22Rv1 (cell line): ENCODE results near the gene APBA2.

Experiments
- H3K27ac ChIP-seq: fragments of 450-650 bp; 2 replicates; pipeline ENCODE4 v1.5.1; 2017
- CTCF ChIP-seq: fragments of 450-650 bp; IDR thresholded peaks from 2 replicates; pipeline ENCODE4 v1.5.1; 2017; ENCODE audit warnings: mild to moderate bottlenecking
- ZFX ChIP-seq: fragments of 450-650 bp; IDR thresholded peaks from 2 replicates; pipeline ENCODE4 v1.6.1; 2017; ENCODE audit warnings: antibody characterized with exemption, borderline replicate concordance

The APBA2 gene

GRCh38 chr15:29125382-29126207, 239.8 kb downstream of the APBA2 start:
- no peak overlapping the region for H3K27ac ChIP-seq
- TF ChIP-seq ZFX (no peak), CTCF (no peak)

- TF ChIP-seq ZFX: no peak
- no peak for TF ChIP-seq CTCF
- no peak overlapping the region for H3K27ac ChIP-seq
Measured at GRCh38 chr15:29126208-29126536, 240.4 kb downstream of the APBA2 start.

GRCh38 chr15:29126821-29127461, 241.2 kb downstream of the APBA2 start:
- no peak overlapping the region for H3K27ac ChIP-seq
- TF ChIP-seq ZFX (no peak), CTCF (no peak)

- no peak for TF ChIP-seq ZFX
- no peak for TF ChIP-seq CTCF
- H3K27ac ChIP-seq: no peak overlapping the region
Measured at GRCh38 chr15:29127506-29128430, 242.0 kb downstream of the APBA2 start.

GRCh38 chr15:29128671-29129070, 242.9 kb downstream of the APBA2 start:
- no peak for TF ChIP-seq ZFX
- no peak for TF ChIP-seq CTCF
- no peak overlapping the region for H3K27ac ChIP-seq

- no peak overlapping the region for H3K27ac ChIP-seq
- TF ChIP-seq ZFX: no peak
Measured at GRCh38 chr15:29129221-29129620, 243.4 kb downstream of the APBA2 start.

- H3K27ac ChIP-seq: no peak overlapping the region
- TF ChIP-seq ZFX (no peak), CTCF (no peak)
Measured at GRCh38 chr15:29129926-29130325, 244.2 kb downstream of the APBA2 start.
